KMS-11 (cell line): Measurements from ENCODE around the gene ADPRS.

Experiments used
- H2AFZ ChIP-seq: fragments of 200-600 bp; sonication (generic); 2 replicates; pipeline ENCODE4 v1.6.1; 2016; ENCODE audit warnings: antibody characterized with exemption, mixed run types, low read depth
- H3K27ac ChIP-seq: fragments of 200-600 bp; sonication (generic); 2 replicates; pipeline ENCODE4 v1.6.1; 2016; ENCODE audit warnings: mild to moderate bottlenecking, mixed run types
- H3K27me3 ChIP-seq: fragments of 200-600 bp; sonication (generic); 2 replicates; pipeline ENCODE4 v1.6.1; 2017; ENCODE audit warnings: mild to moderate bottlenecking, low read depth, mixed run types, moderate library complexity; ENCODE audit not compliant: insufficient read depth
- H3K36me3 ChIP-seq: fragments of 200-600 bp; sonication (generic); 2 replicates; pipeline ENCODE4 v1.6.1; 2017; ENCODE audit warnings: mild to moderate bottlenecking, mixed run types; ENCODE audit not compliant: insufficient read depth
- H3K4me1 ChIP-seq: fragments of 200-600 bp; sonication (generic); 2 replicates; pipeline ENCODE4 v1.6.1; 2016; ENCODE audit warnings: mild to moderate bottlenecking, low read depth, mixed run types; ENCODE audit not compliant: poor library complexity, severe bottlenecking
- H3K4me2 ChIP-seq: fragments of 200-600 bp; sonication (generic); 2 replicates; pipeline ENCODE4 v1.7.0; 2016; ENCODE audit warnings: mild to moderate bottlenecking, mixed run types
- H3K4me3 ChIP-seq: fragments of 200-600 bp; sonication (generic); IDR thresholded peaks from 2 replicates; pipeline ENCODE4 v1.6.1; 2017; ENCODE audit warnings: low read depth, low read length, mixed read lengths; ENCODE audit not compliant: insufficient read depth
- H3K79me2 ChIP-seq: fragments of 200-600 bp; sonication (generic); 2 replicates; pipeline ENCODE4 v1.6.1; 2016; ENCODE audit warnings: low read depth, mixed run types; ENCODE audit not compliant: insufficient read depth
- H3K9ac ChIP-seq: fragments of 200-600 bp; sonication (generic); 2 replicates; pipeline ENCODE4 v1.6.1; 2016; ENCODE audit warnings: mild to moderate bottlenecking, mixed run types
- H4K20me1 ChIP-seq: fragments of 200-600 bp; sonication (generic); 2 replicates; pipeline ENCODE4 v1.6.1; 2016; ENCODE audit warnings: mild to moderate bottlenecking, mixed run types; ENCODE audit not compliant: insufficient read depth
- TF ChIP-seq, protein P1 (sequence below): fragments of 200-600 bp; sonication (generic); conservative IDR thresholded peaks from 2 replicates; pipeline ENCODE4 v1.6.1; 2017; ENCODE audit warnings: low read depth, mild to moderate bottlenecking, antibody characterized with exemption, low read length, moderate library complexity, mixed read lengths

The ADPRS gene

DNA sequence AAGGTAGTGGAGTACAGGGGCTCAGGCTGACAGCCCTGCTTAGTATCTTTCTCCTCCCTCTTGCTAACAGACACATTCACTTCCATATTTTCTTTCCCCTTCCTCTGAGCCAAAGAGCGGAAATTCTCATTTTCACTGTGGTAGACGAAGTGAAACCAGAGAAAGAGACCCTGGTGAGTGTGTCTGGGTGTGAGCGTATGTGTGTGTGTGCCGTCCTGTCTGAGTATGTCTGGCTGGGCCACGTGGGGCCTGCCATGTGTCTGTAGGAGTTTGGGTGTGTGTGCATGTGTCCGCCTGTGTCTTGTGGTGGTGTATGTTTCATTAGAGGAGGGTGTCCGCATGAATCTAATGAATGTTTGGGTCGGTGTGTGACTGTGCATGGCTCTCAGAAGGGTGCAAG, 34.7 kb downstream of the ADPRS start:
- H3K27ac ChIP-seq: no peak overlapping the region
- no peak overlapping the region for H3K4me2 ChIP-seq
- no peak overlapping the region for H3K9ac ChIP-seq
- peaks cover 2% of the 10 kb centered on the region for H3K4me1 ChIP-seq
- no peaks in the 10 kb centered on the region for H4K20me1 ChIP-seq
- TF ChIP-seq, protein P1, sequence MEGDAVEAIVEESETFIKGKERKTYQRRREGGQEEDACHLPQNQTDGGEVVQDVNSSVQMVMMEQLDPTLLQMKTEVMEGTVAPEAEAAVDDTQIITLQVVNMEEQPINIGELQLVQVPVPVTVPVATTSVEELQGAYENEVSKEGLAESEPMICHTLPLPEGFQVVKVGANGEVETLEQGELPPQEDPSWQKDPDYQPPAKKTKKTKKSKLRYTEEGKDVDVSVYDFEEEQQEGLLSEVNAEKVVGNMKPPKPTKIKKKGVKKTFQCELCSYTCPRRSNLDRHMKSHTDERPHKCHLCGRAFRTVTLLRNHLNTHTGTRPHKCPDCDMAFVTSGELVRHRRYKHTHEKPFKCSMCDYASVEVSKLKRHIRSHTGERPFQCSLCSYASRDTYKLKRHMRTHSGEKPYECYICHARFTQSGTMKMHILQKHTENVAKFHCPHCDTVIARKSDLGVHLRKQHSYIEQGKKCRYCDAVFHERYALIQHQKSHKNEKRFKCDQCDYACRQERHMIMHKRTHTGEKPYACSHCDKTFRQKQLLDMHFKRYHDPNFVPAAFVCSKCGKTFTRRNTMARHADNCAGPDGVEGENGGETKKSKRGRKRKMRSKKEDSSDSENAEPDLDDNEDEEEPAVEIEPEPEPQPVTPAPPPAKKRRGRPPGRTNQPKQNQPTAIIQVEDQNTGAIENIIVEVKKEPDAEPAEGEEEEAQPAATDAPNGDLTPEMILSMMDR: no peak
- H3K27me3 ChIP-seq: no peaks in the 10 kb centered on the region
- H3K4me3 ChIP-seq: no peak overlapping the region
- H2AFZ ChIP-seq: no peak overlapping the region
- no peaks in the 10 kb centered on the region for H3K36me3 ChIP-seq
- no peaks in the 10 kb centered on the region for H3K79me2 ChIP-seq

DNA sequence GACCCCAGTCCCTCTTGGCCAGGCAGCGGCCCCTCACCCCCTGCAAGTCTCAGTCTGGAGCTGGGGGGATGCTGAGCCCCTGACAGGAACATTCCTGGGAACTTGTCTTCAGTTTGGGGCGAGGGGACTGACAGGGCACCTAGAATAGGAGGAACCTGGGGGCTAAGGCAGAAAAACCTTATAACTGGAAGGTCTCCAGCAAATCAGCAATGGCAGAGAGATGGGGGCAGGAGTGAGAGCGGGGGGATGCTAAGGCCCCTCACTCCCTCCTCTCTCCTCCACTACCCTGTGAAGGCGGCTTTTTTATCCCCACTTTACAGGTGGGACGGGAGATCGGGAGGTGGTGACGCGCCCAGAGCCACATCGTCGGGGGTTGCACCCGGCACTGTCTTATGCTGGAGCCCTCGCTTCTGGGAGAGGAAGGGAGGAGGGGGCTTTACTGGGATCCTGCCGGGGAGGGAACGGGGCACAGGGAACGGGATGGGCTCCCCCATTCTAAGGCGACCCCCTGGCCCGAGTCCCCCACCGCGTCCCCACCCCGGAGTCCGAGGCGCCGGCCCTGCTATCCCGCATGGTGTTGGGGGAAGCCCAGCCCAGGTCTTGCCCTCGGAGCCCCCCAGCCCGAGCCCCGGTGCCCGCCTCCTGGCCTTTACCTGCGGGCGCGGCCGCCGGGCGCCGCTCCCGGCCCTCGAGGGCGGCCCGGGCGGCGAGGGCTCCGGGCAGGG, 35.9 kb downstream of the ADPRS start:
- H3K27ac ChIP-seq: no peak overlapping the region
- no peak overlapping the region for H3K9ac ChIP-seq
- no peaks in the 10 kb centered on the region for H3K36me3 ChIP-seq
- no peak overlapping the region for H2AFZ ChIP-seq
- TF ChIP-seq, protein P1: no peak
- H3K27me3 ChIP-seq: no peaks in the 10 kb centered on the region
- H4K20me1 ChIP-seq: no peaks in the 10 kb centered on the region
- H3K4me2 ChIP-seq: no peak overlapping the region
- no peak overlapping the region for H3K4me3 ChIP-seq
- peaks cover 6% of the 10 kb centered on the region for H3K4me1 ChIP-seq
- H3K79me2 ChIP-seq: no peaks in the 10 kb centered on the region

DNA sequence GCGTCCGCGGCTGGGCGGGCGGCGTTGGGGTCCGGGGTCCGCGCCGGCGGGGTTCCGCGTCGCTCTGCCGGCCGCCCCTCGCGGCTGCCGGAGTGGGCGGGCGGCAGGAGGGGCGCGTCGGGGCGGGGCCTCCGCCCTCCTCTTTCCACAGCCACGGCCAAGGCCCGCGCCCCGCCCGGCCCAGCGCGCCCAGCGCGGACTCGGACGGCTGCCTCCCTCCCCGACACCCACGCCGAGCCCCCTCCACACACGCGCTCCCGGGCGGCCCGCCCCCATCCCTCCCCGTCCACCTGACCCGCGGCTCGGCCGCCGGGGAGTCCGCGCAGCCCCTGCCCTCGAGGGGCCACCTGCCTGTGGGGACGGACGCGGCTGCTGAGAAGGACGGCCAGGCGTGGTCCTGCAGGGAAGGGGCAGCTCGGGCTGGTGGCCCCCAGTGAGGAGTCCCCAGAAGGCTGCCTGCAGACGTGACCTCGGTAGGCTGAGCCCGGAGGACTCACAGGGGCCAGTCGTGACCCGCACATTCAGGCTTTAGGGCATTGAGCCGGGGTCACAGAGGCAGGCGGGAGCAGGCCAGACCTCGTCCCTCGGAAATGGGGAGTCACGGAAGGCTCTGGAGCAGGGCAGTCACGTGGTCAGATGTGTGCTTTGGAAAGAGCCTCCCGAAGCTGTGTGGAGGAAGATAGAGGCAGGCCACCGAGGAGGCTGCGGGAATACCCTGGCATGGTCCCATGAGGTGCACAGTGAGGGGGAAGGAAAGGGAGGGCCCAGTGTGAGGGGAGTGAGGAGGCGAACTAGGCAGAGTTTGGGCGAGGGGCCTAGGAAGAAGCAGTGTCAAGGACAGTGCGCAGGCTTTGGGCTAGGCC, 36.7 kb downstream of the ADPRS start, which contains the start of gene COL8A2:
Gene COL8A2 (minus strand): TSS at position 94 of the 863 bp plus-strand sequence. CDS start 24,980 bp downstream, outside the sequence.
- no peak within 1 kb of the TSS for H3K9ac ChIP-seq
- no peak within 1 kb of the TSS for H2AFZ ChIP-seq
- no peak within 1 kb of the TSS for H3K4me3 ChIP-seq
- H3K4me2 ChIP-seq: no peak within 1 kb of the TSS
- no peaks in the 10 kb centered on the region for H3K27me3 ChIP-seq
- no peaks in the 10 kb centered on the region for H3K36me3 ChIP-seq
- TF ChIP-seq, protein P1: no peak
- peaks cover 6% of the 10 kb centered on the region for H3K4me1 ChIP-seq
- H4K20me1 ChIP-seq: no peaks in the 10 kb centered on the region
- no peak within 1 kb of the TSS for H3K27ac ChIP-seq
- H3K79me2 ChIP-seq: no peaks in the 10 kb centered on the region

DNA sequence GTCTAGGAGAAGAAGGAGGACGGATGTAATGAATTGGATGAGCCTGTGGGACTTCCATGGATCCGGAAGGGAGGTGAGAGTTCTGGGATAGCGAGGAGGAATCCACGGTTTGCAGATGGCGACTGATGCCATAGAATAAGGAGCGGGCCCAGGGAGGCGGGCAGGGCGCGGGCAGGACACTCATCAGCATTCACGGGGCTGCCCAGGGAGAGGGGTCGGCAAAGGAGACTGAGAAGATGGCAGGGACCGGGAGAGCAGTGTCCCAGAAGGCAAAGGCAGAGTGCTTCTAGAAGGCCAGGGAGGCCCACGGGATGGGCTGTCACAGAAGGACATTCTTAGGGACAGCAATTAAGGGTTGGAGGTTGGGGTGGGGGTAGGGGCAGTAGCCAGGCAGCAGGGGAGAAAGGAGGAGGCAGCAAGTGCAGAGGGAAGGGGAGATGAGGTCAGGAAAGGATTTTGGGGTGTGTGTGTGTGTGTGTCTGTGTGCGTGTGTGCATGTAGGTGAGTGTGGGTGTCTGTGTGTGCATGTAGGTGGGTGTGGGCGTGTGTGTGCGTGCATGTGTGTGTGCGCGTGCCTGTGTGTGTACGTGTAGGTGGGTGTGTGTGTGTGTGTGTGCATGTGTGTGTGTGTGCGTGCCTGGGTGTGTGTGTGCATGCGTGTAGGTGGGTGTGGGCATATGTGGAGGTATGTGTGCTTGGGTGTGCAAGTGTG, 37.5 kb downstream of the ADPRS start:
- H4K20me1 ChIP-seq: no peaks in the 10 kb centered on the region
- no peak overlapping the region for H3K9ac ChIP-seq
- no peak overlapping the region for H3K4me3 ChIP-seq
- no peak overlapping the region for H3K4me2 ChIP-seq
- peaks cover 6% of the 10 kb centered on the region for H3K4me1 ChIP-seq
- H3K36me3 ChIP-seq: no peaks in the 10 kb centered on the region
- no peaks in the 10 kb centered on the region for H3K79me2 ChIP-seq
- TF ChIP-seq, protein P1: no peak
- H3K27me3 ChIP-seq: no peaks in the 10 kb centered on the region
- H3K27ac ChIP-seq: no peak overlapping the region
- no peak overlapping the region for H2AFZ ChIP-seq
